Neural cell (in vitro differentiated cells): Measurements from ENCODE around the gene HMGCS2. TPM values are rescaled to one million over a fixed set of nuclear protein-coding genes. Genes with fewer than 3 reads are reported as not detected.

Experiments
- H2AFZ ChIP-seq: fragments of 200-600, 300-800 bp; sonication (generic), shearing (Covaris generic); 2 replicates; pipeline ENCODE4 v1.6.0; 2014; ENCODE audit warnings: low read depth, mild to moderate bottlenecking, antibody characterized with exemption, low read length, moderate library complexity
- H3F3A ChIP-seq: fragments of 200-600 bp; shearing (Covaris generic); 2 replicates; pipeline ENCODE4 v1.6.1; 2016; ENCODE audit warnings: mild to moderate bottlenecking, moderate library complexity, mixed read lengths, antibody characterized with exemption, low read length; ENCODE audit not compliant: insufficient read depth, poor library complexity, severe bottlenecking
- H3K27ac ChIP-seq: fragments of 200-600, 300-800 bp; sonication (generic), shearing (Covaris generic); 2 replicates; pipeline ENCODE4 v1.5.1; 2014; ENCODE audit warnings: mild to moderate bottlenecking, low read length, moderate library complexity
- H3K27me3 ChIP-seq: fragments of 300-800, 200-600 bp; sonication (generic), shearing (Covaris generic); 2 replicates; pipeline ENCODE4 v1.6.0; 2014; ENCODE audit warnings: mild to moderate bottlenecking, low read depth, low read length, moderate library complexity; ENCODE audit not compliant: insufficient read depth
- H3K36me3 ChIP-seq: fragments of 300-800, 200-600 bp; sonication (generic), shearing (Covaris generic); 2 replicates; pipeline ENCODE4 v1.5.1; 2014; ENCODE audit warnings: mild to moderate bottlenecking, antibody characterized with exemption, low read length, moderate library complexity; ENCODE audit not compliant: insufficient read depth
- H3K4me2 ChIP-seq: fragments of 300-800, 200-600 bp; sonication (generic), shearing (Covaris generic); 2 replicates; pipeline ENCODE4 v1.6.0; 2014; ENCODE audit warnings: mild to moderate bottlenecking, low read length
- H3K4me3 ChIP-seq: fragments of 300-800, 200-600 bp; sonication (generic), shearing (Covaris generic); 2 replicates; pipeline ENCODE4 v1.5.1; 2014; ENCODE audit warnings: mild to moderate bottlenecking, low read length, moderate library complexity
- H3K79me2 ChIP-seq: fragments of 200-600 bp; shearing (Covaris generic); replicated peaks from 2 replicates; pipeline ENCODE4 v1.6.0; 2014; ENCODE audit warnings: mild to moderate bottlenecking, low read length, moderate library complexity; ENCODE audit not compliant: insufficient read depth
- H3K9ac ChIP-seq: fragments of 300-800, 200-600 bp; sonication (generic), shearing (Covaris generic); 2 replicates; pipeline ENCODE4 v1.6.1; 2016; ENCODE audit warnings: mild to moderate bottlenecking, low read length, mixed read lengths
- H3K9me2 ChIP-seq: fragments of 200-600 bp; shearing (Covaris generic); 2 replicates; pipeline ENCODE4 v1.6.1; 2016; ENCODE audit warnings: mild to moderate bottlenecking, low read length, mixed read lengths; ENCODE audit not compliant: insufficient read depth
- H3K9me3 ChIP-seq: fragments of 200-600, 300-800 bp; sonication (generic), shearing (Covaris generic); 2 replicates; pipeline ENCODE4 v1.6.1; 2016; ENCODE audit warnings: mild to moderate bottlenecking, mixed run types, low read length, moderate library complexity, mixed read lengths
- H4K20me1 ChIP-seq: fragments of 200-600 bp; shearing (Covaris generic); 2 replicates; pipeline ENCODE4 v1.6.1; 2016; ENCODE audit warnings: mild to moderate bottlenecking, mixed run types; ENCODE audit not compliant: insufficient read depth
- CTCF ChIP-seq: fragments of 450-650 bp; IDR thresholded peaks from 2 replicates; pipeline ENCODE4 v1.5.1; 2014; ENCODE audit warnings: antibody characterized with exemption, mild to moderate bottlenecking, moderate library complexity; ENCODE audit not compliant: poor library complexity, severe bottlenecking
- EP300 ChIP-seq: fragments of 450-650 bp; conservative IDR thresholded peaks from 2 replicates; pipeline ENCODE4 v1.6.1; 2014; ENCODE audit warnings: antibody characterized with exemption, mild to moderate bottlenecking, moderate library complexity; ENCODE audit not compliant: poor library complexity, severe bottlenecking
- EZH2 ChIP-seq: fragments of 200-600, 300-800 bp; shearing (Covaris generic), sonication (generic); IDR thresholded peaks from 2 replicates; pipeline ENCODE4 v1.6.1; 2014; ENCODE audit warnings: antibody characterized with exemption, low read length, borderline replicate concordance, mild to moderate bottlenecking; ENCODE audit not compliant: insufficient read depth, poor library complexity, severe bottlenecking
- MXI1 ChIP-seq: fragments of 450-650 bp; conservative IDR thresholded peaks from 2 replicates; pipeline ENCODE4 v1.6.1; 2014; ENCODE audit warnings: antibody characterized with exemption, mild to moderate bottlenecking; ENCODE audit not compliant: poor library complexity, severe bottlenecking
- POLR2AphosphoS5 ChIP-seq: IDR thresholded peaks from 2 replicates; pipeline ENCODE4 v1.6.1; 2012
- RAD21 ChIP-seq: fragments of 450-650 bp; conservative IDR thresholded peaks from 2 replicates; pipeline ENCODE4 v1.6.1; 2014; ENCODE audit warnings: antibody characterized with exemption, mild to moderate bottlenecking, moderate library complexity
- REST ChIP-seq: IDR thresholded peaks from 2 replicates; pipeline ENCODE4 v1.6.1; 2012; ENCODE audit warnings: borderline replicate concordance
- SMC3 ChIP-seq: fragments of 450-650 bp; conservative IDR thresholded peaks from 2 replicates; pipeline ENCODE4 v1.6.1; 2014; ENCODE audit warnings: antibody characterized with exemption, mild to moderate bottlenecking, moderate library complexity; ENCODE audit not compliant: poor library complexity
- TAF1 ChIP-seq: IDR thresholded peaks from 2 replicates; pipeline ENCODE4 v1.6.1; 2012; ENCODE audit warnings: low read depth
- polyA plus RNA-seq: library from polyadenylated mRNA; depleted of rRNA; stranded (reverse); fragments of >200 nt; gene quantifications from 2 replicates; pipeline ENCODE4 v1.2.3, GENCODE V29; 2014

HMGCS2 gene
- polyA plus RNA-seq, 1 donor from 2014 or later: not detected

GRCh38 chr1:119725626-119726025 is 43.1 kb downstream of the HMGCS2 start:
- no peaks in the 10 kb centered on the region for H4K20me1 ChIP-seq
- H3K4me3 ChIP-seq: no peak overlapping the region
- no peak overlapping the region for H2AFZ ChIP-seq
- no peaks in the 10 kb centered on the region for H3K36me3 ChIP-seq
- H3K79me2 ChIP-seq: no peaks in the 10 kb centered on the region
- H3K27me3 ChIP-seq: no peaks in the 10 kb centered on the region
- H3K4me2 ChIP-seq: no peak overlapping the region
- H3K9me3 ChIP-seq: no peaks in the 10 kb centered on the region
- H3K9ac ChIP-seq: no peak overlapping the region
- TF ChIP-seq EZH2: no peak
- no peak for TF ChIP-seq SMC3
- TF ChIP-seq CTCF: no peak
- no peak for TF ChIP-seq EP300
- no peak for TF ChIP-seq TAF1
- no peak for TF ChIP-seq RAD21
- no peak for TF ChIP-seq POLR2AphosphoS5
- TF ChIP-seq MXI1: no peak
- TF ChIP-seq REST: no peak
- H3F3A ChIP-seq: no peaks in the 10 kb centered on the region
- H3K27ac ChIP-seq: no peak overlapping the region
- no peaks in the 10 kb centered on the region for H3K9me2 ChIP-seq

GRCh38 chr1:119724611-119725218 is 44.0 kb downstream of the HMGCS2 start:
- H3K36me3 ChIP-seq: no peaks in the 10 kb centered on the region
- no peak overlapping the region for H3K4me3 ChIP-seq
- H3K9me3 ChIP-seq: no peaks in the 10 kb centered on the region
- H3K79me2 ChIP-seq: no peaks in the 10 kb centered on the region
- H3K9me2 ChIP-seq: no peaks in the 10 kb centered on the region
- no peaks in the 10 kb centered on the region for H3F3A ChIP-seq
- no peak overlapping the region for H2AFZ ChIP-seq
- no peak overlapping the region for H3K27ac ChIP-seq
- no peaks in the 10 kb centered on the region for H4K20me1 ChIP-seq
- TF ChIP-seq REST (no peak), MXI1 (no peak), TAF1 (no peak), EP300 (no peak), POLR2AphosphoS5 (no peak), RAD21 (no peak), SMC3 (no peak), CTCF (no peak), EZH2 (no peak)
- no peaks in the 10 kb centered on the region for H3K27me3 ChIP-seq
- no peak overlapping the region for H3K9ac ChIP-seq
- no peak overlapping the region for H3K4me2 ChIP-seq
